Fibroblast of lung (primary cell): ENCODE measurements around the gene UBE2E2.

ENCODE experiments used
- CTCF ChIP-seq, 2 donors: IDR thresholded peaks in 1 of 2; conservative IDR thresholded peaks in 1 of 2; 1 replicate in 1 of 2; 2 replicates in 1 of 2; pipeline ENCODE4 v1.5.1; 2011 to 2012; ENCODE audit warnings: low read length in 2 of 2, control low read depth in 1 of 2, inconsistent platforms in 1 of 2, low read depth in 1 of 2, mild to moderate bottlenecking in 1 of 2
- EZH2 ChIP-seq: IDR thresholded peaks from 2 replicates; pipeline ENCODE4 v1.5.1; 2012; ENCODE audit warnings: low read length, control low read depth, mild to moderate bottlenecking; ENCODE audit errors: missing control alignments

GRCh38 chr3:23457697-23458096 lies 254.6 kb downstream of the UBE2E2 start:
- TF ChIP-seq CTCF (conservative IDR thresholded peaks at IDR 0.05 in 1 of 2, IDR thresholded peaks at IDR 0.05 in 1 of 2; ENCODE audit: low read depth in 1 of 2, low read length in 2 of 2): no peak
- no peak for TF ChIP-seq EZH2
